ENCODE results near the gene WWP2. TPM values are rescaled to one million over a fixed set of nuclear protein-coding genes. Genes with fewer than 3 reads are reported as not detected.

Gene WWP2
- total and polyA plus RNA-seq, 2 donors (not counting 3 experiments of a cell fraction or from before 2014, with no cell fraction given), result 17.9 to 44.9 TPM

DNA sequence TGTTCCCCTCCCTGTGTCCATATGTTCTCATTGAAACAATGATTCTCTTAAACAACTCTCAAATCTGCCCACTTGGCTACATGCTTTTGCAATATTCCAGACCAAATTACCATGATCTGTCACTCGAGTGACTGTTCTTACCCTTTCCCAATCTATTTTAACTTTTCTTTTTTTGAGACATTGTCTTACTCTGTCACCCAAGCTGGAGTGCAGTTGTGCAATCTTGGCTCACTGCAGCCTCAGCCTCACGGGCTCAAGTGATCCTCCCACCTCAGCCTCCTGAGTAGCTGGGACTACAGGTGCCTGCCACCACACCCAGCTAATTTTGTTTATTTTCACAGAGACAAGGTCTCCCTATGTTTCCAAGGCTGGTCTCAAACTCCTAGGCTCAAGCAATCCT, 130.2 kb downstream of the WWP2 start:
- POLR2A ChIA-PET, result no interaction called here

More for the DNA sequence above, 130.2 kb downstream of the WWP2 start:
- no peak overlapping the region for H2AFZ ChIP-seq (ENCODE audit: low read depth, low read length)
- no peaks in the 10 kb centered on the region for H4K20me1 ChIP-seq (replicated peaks; ENCODE audit: control insufficient read depth, extremely low read depth, insufficient read depth, low read length)
- intact Hi-C loops (cut with micrococcal nuclease), result no loop called here
- CTCF ChIA-PET, result no interaction called here
- no peak for FAIRE-seq
- dilution Hi-C loops (cut with MboI; ENCODE audit: extremely low pct_ligation_motif_present, low sequenced_read_pairs), result no loop called here
- peaks cover 10% of the 10 kb centered on the region for H3K4me1 ChIP-seq (ENCODE audit: control insufficient read depth, extremely low read depth, insufficient read depth, low read length)
- H3K27me3 ChIP-seq (ENCODE audit: control insufficient read depth in 2 of 2, insufficient read depth in 2 of 2, low read length in 2 of 2), result no peaks in the 10 kb centered on the region
- no peak overlapping the region for H3K27ac ChIP-seq (ENCODE audit: insufficient read depth, low read depth, low read length)
- H3K9me1 ChIP-seq (replicated peaks; ENCODE audit: control insufficient read depth, extremely low read depth, insufficient read depth, low read length), result no peaks in the 10 kb centered on the region
- BruUV-seq (replicated peaks), result no TSS peak
- H3K4me3 ChIP-seq (replicated peaks in 1 of 3; ENCODE audit: insufficient read depth in 1 of 3, low read depth in 1 of 3, low read length in 3 of 3), result no peak overlapping the region
- H3K36me3 ChIP-seq (ENCODE audit: control insufficient read depth in 2 of 2, extremely low read depth in 1 of 2, insufficient read depth in 2 of 2, low read length in 2 of 2), result peaks cover 0 to 2% of the 10 kb centered on the region in 2 experiments
- DNase-seq (ENCODE audit: low read depth, low spot score), result no peak
- no peaks in the 10 kb centered on the region for H3K9me3 ChIP-seq (replicated peaks; ENCODE audit: control insufficient read depth, insufficient read depth, low read length)
- no peaks in the 10 kb centered on the region for H3K79me2 ChIP-seq (ENCODE audit: control insufficient read depth, insufficient read depth, low read length)
- H3K9ac ChIP-seq (replicated peaks; ENCODE audit: extremely low read depth, insufficient read depth, low read length), result no peak overlapping the region
- no peak overlapping the region for H3K4me2 ChIP-seq (ENCODE audit: insufficient read depth, low read length)
- TF ChIP-seq POLR2AphosphoS5 (IDR thresholded peaks at IDR 0.05; ENCODE audit: insufficient read depth, low read depth, low read length), result no peak
- no peak for TF ChIP-seq JUN (IDR thresholded peaks at IDR 0.05; ENCODE audit: borderline replicate concordance, insufficient read depth, insufficient read length, low read depth)
- TF ChIP-seq FOS (IDR thresholded peaks at IDR 0.05; ENCODE audit: borderline replicate concordance, insufficient read depth, low read length), result no peak
- TF ChIP-seq, protein P1, sequence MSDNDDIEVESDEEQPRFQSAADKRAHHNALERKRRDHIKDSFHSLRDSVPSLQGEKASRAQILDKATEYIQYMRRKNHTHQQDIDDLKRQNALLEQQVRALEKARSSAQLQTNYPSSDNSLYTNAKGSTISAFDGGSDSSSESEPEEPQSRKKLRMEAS (IDR thresholded peaks at IDR 0.05; ENCODE audit: insufficient read depth, insufficient read length), result no peak
- no peak for TF ChIP-seq GATA2 (IDR thresholded peaks at IDR 0.05; ENCODE audit: insufficient read depth, insufficient read length, low read depth, low read length)
- no peak for TF ChIP-seq MYC (IDR thresholded peaks at IDR 0.05; ENCODE audit: low read depth, low read length)
- TF ChIP-seq EZH2 (IDR thresholded peaks at IDR 0.05; ENCODE audit: borderline replicate concordance, low read depth, low read length, severe bottlenecking), result no peak
- TF ChIP-seq POLR2A (IDR thresholded peaks at IDR 0.05; ENCODE audit: low read depth, low read length), result no peak
- TF ChIP-seq, protein P2, sequence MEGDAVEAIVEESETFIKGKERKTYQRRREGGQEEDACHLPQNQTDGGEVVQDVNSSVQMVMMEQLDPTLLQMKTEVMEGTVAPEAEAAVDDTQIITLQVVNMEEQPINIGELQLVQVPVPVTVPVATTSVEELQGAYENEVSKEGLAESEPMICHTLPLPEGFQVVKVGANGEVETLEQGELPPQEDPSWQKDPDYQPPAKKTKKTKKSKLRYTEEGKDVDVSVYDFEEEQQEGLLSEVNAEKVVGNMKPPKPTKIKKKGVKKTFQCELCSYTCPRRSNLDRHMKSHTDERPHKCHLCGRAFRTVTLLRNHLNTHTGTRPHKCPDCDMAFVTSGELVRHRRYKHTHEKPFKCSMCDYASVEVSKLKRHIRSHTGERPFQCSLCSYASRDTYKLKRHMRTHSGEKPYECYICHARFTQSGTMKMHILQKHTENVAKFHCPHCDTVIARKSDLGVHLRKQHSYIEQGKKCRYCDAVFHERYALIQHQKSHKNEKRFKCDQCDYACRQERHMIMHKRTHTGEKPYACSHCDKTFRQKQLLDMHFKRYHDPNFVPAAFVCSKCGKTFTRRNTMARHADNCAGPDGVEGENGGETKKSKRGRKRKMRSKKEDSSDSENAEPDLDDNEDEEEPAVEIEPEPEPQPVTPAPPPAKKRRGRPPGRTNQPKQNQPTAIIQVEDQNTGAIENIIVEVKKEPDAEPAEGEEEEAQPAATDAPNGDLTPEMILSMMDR (IDR thresholded peaks at IDR 0.05; ENCODE audit: extremely low read depth in 1 of 2, insufficient read depth in 1 of 2, low read depth in 1 of 2, low read length in 2 of 2), result no peak

All from endothelial cell of umbilical vein (primary cell).